ENCODE data around the gene TRIM32.

- TF ChIP-seq POLR2AphosphoS5 (IDR thresholded peaks at IDR 0.05; ENCODE audit: low read depth, low read length) (no peak), POLR2A (IDR thresholded peaks at IDR 0.05; ENCODE audit: low read depth, low read length) (no peak), POU2F2 (IDR thresholded peaks at IDR 0.05; ENCODE audit: low read depth, low read length) (no peak), TAF1 (IDR thresholded peaks at IDR 0.05; ENCODE audit: low read depth, low read length) (no peak), SPI1 (IDR thresholded peaks at IDR 0.05; ENCODE audit: low read depth, low read length) (no peak), PAX5 (IDR thresholded peaks at IDR 0.05; ENCODE audit: insufficient read depth, low read length, severe bottlenecking) (no peak)
Measured at GRCh38 chr9:116694785-116695291, 7.7 kb downstream of the TRIM32 start.
